Measurements from ENCODE around the gene SLC22A25. TPM values are rescaled to one million over a fixed set of nuclear protein-coding genes. Genes with fewer than 3 reads are reported as not detected.

SLC22A25 gene
- total and polyA plus RNA-seq, 2 of the 13 experiments (the other 11 are each of a cell fraction or from before 2014, with no cell fraction given): 0.18 to 0.42 TPM

- TF ChIP-seq SOX5 (CRISPR knock-in tag; IDR thresholded peaks at IDR 0.05; ENCODE audit: borderline replicate concordance) (peak; percentile 71; the same call in 1 of the 2 replicates), SMAD3 (CRISPR knock-in tag; IDR thresholded peaks at IDR 0.05) (0 out of 2 replicates have a peak, but pooled peaks have one; percentile 18), NCOA2 (CRISPR knock-in tag; IDR thresholded peaks at IDR 0.05) (peak; percentile 91), SAP130 (CRISPR knock-in tag; IDR thresholded peaks at IDR 0.05; ENCODE audit: low read depth) (peak; percentile 66), KLF6 (CRISPR knock-in tag; IDR thresholded peaks at IDR 0.05) (peak; percentile 52; the same call in 1 of the 2 replicates), SALL1 (CRISPR knock-in tag; IDR thresholded peaks at IDR 0.05) (peak; percentile 65; the same call in 1 of the 2 replicates), PATZ1 (CRISPR knock-in tag; IDR thresholded peaks at IDR 0.05) (0 out of 2 replicates have a peak, but pooled peaks have one; percentile 13), ZNF614 (CRISPR knock-in tag; IDR thresholded peaks at IDR 0.05; ENCODE audit: borderline replicate concordance) (no peak), PBX3 (CRISPR knock-in tag; IDR thresholded peaks at IDR 0.05; ENCODE audit: borderline replicate concordance) (no peak), ZNF577 (CRISPR knock-in tag; IDR thresholded peaks at IDR 0.05; ENCODE audit: borderline replicate concordance, low read depth) (no peak), ZBTB10 (CRISPR knock-in tag; IDR thresholded peaks at IDR 0.05; ENCODE audit: borderline replicate concordance) (peak; percentile 76; the same call in 1 of the 2 replicates), ZBTB43 (CRISPR knock-in tag; conservative IDR thresholded peaks at IDR 0.05) (0 out of 2 replicates have a peak, but pooled peaks have one; percentile 39), YEATS2 (CRISPR knock-in tag; IDR thresholded peaks at IDR 0.05; ENCODE audit: borderline replicate concordance) (peak; percentile 21; the same call in 1 of the 2 replicates), SOX13 (IDR thresholded peaks at IDR 0.05) (no peak), SOX13 (CRISPR knock-in tag; conservative IDR thresholded peaks at IDR 0.05 in 1 of 2, IDR thresholded peaks at IDR 0.05 in 1 of 2) (peak in 1 of 2 experiments; percentile 75; a peak in 2 of 4 replicates), CREM (IDR thresholded peaks at IDR 0.05) (peak; percentile 40; the same call in 1 of the 2 replicates), CREM (CRISPR knock-in tag; IDR thresholded peaks at IDR 0.05) (no peak), ZNF770 (CRISPR knock-in tag; IDR thresholded peaks at IDR 0.05) (no peak), NFATC3 (CRISPR knock-in tag; IDR thresholded peaks at IDR 0.05) (no peak)
Observed at GRCh38 chr11:63251312-63251711, 7.9 kb upstream of the SLC22A25 start (continued).

Data from HepG2 (cell line).